Measurements from ENCODE around the gene RGS16.

DNA sequence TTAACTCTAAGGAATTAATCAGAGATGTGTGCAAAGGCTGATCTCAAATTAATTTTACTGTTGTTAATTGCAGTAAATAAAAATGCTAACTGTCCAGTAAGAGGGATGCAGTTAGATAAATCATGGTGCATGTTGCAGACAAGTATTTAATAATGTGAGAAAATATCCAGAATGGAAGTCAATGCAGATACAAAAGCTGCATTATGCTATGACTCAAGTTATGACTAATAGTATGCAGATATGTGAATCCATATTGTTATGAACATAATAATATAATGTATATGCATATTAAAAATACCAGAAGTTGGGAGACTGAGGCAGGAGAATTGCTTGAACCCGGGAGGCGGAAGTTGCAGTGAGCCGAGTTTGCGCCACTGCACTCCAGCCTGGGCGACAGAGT, 36.6 kb downstream of the RGS16 start:
- TF ChIP-seq, protein P1, sequence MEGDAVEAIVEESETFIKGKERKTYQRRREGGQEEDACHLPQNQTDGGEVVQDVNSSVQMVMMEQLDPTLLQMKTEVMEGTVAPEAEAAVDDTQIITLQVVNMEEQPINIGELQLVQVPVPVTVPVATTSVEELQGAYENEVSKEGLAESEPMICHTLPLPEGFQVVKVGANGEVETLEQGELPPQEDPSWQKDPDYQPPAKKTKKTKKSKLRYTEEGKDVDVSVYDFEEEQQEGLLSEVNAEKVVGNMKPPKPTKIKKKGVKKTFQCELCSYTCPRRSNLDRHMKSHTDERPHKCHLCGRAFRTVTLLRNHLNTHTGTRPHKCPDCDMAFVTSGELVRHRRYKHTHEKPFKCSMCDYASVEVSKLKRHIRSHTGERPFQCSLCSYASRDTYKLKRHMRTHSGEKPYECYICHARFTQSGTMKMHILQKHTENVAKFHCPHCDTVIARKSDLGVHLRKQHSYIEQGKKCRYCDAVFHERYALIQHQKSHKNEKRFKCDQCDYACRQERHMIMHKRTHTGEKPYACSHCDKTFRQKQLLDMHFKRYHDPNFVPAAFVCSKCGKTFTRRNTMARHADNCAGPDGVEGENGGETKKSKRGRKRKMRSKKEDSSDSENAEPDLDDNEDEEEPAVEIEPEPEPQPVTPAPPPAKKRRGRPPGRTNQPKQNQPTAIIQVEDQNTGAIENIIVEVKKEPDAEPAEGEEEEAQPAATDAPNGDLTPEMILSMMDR (conservative IDR thresholded peaks at IDR 0.05; ENCODE audit: low read depth, low read length): no peak
- TF ChIP-seq EZH2 (IDR thresholded peaks at IDR 0.05; ENCODE audit: low read length, unreplicated experiment) (no peak), EZH2phosphoT487 (IDR thresholded peaks at IDR 0.05; ENCODE audit: borderline replicate concordance, low read length) (no peak)

All from PC-3 (cell line).